Anterior cingulate cortex (tissue), 58 donors: ENCODE data around the gene TEX44.

Experiments used
- DNase-seq, 58 donors: peaks; one replicate each; lab custom pipeline; 2025; lab: John Stamatoyannopoulos, UW

The TEX44 gene

GRCh38 chr2:231626449-231626848, 33.8 kb downstream of the TEX44 start:
- DNase-seq, result no peak

DNA sequence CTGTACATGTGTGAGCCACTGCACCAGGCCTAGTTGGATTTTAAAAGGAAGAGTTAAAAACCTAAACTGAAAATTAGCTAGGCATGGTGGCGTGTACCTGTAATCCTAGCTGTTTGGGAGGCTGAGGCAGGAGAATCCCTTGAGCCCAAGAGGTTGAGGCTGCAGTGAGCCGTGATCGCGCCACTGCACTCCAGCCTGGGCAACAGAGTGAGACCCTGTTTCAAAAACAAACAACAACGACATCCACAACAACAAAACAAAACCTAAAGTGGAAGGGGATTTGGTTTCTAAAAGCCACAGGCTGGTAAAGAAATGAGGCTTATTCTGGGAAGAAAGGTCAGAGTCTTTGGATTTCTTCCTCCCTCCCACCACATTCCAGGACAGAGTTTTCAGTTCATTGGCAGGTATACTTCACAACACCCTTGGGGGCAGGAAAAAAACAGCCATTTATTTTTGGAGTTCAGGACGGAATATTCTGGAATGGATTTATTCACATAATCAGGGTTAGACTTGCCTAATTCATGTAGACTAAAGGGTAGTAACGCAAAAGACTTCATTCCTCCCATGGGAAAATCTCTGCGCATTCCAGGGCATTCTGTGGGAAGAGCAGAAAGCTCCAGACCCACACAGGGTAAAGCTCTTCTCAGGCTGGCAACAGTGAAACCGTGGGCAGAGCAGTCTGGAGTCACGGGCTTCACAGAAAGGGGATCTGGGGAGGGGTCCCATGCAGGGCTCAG, 34.9 kb downstream of the TEX44 start:
- DNase-seq, result no peak

GRCh38 chr2:231632559-231633142, 40.0 kb downstream of the TEX44 start:
- DNase-seq, result no peak

- DNase-seq, result no peak
These were observed 40.7 kb downstream of the TEX44 start for GRCh38 chr2:231633241-231633976.

GRCh38 chr2:231634412-231634811, 41.7 kb downstream of the TEX44 start:
- DNase-seq, result no peak

GRCh38 chr2:231634951-231635875, 42.5 kb downstream of the TEX44 start:
- no peak for DNase-seq

DNA sequence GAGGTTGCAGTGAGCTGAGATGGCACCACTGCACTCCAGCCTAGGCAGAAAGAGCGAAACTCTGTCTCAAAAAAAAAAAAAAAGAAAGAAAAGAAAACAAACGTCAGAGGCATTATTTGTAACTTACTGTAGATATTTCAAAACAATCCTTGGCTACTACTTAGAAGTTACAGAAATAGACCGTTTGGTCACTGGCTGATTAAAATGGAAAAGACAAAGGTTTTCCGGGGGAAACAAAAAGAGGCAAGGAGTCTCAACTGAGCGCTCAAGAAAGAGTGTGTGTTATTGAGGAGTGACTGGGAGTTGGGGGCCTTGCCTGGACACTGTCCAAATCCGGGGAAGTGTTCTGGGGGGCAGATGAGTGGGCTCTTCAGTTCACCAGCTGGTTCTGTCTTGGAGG, 47.6 kb downstream of the TEX44 start:
- DNase-seq, result no peak

DNA sequence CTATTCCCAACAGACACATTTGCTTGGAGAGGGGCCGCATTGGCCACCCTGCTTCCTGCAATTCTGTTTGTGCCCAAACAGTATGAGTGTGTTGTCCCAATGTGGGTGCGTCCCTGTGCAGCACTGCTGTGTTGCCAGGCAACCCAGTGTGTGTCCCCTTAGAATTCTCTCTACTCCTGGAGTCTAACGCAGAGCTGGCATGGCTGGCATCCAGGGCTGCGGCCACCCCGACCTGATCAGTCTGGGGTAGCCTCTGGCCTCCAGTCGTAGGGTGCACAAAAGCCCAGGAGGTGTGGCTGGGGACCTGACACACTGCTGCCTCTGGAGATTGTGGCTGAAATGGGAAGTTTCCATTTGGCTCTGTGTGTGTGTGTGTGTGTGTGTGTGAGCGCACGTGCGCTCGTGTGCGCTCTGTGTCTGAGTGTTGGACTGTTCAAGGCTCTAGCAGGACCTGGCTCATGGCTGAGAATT, 48.0 kb downstream of the TEX44 start:
- DNase-seq, result peak in 42 of 58 donors; percentile 12 to 80 (median 36)

GRCh38 chr2:231642631-231643494, 50.2 kb downstream of the TEX44 start:
- DNase-seq, result peak in 8 of 58 donors; percentile 12 to 65 (median 20)

- DNase-seq, result no peak
These were observed 50.8 kb downstream of the TEX44 start for GRCh38 chr2:231643495-231643888.
